ENCODE data around the gene OR51L1. TPM values are rescaled to one million over a fixed set of nuclear protein-coding genes. Genes with fewer than 3 reads are reported as not detected.
A peak's percentile ranks its signal among the peaks of the same experiment; 100 is the strongest.
"Not testable (repeated sequence)": the region's sequence is repeated elsewhere in the genome, so short reads cannot be mapped to it uniquely, and the experiment has no call there.

Gene OR51L1, protein sequence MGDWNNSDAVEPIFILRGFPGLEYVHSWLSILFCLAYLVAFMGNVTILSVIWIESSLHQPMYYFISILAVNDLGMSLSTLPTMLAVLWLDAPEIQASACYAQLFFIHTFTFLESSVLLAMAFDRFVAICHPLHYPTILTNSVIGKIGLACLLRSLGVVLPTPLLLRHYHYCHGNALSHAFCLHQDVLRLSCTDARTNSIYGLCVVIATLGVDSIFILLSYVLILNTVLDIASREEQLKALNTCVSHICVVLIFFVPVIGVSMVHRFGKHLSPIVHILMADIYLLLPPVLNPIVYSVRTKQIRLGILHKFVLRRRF
- total RNA-seq, result under 0.01 TPM

GRCh38 chr11:4994551-4994950 is at the start of gene OR51L1:
Gene OR51L1, plus strand, starts transcription at chr11:4994851. Its CDS starts 4,132 bp downstream, at chr11:4998983.
- DNase-seq (ENCODE audit: low read depth in 2 of 3, low spot score in 2 of 3), result no peak

DNA sequence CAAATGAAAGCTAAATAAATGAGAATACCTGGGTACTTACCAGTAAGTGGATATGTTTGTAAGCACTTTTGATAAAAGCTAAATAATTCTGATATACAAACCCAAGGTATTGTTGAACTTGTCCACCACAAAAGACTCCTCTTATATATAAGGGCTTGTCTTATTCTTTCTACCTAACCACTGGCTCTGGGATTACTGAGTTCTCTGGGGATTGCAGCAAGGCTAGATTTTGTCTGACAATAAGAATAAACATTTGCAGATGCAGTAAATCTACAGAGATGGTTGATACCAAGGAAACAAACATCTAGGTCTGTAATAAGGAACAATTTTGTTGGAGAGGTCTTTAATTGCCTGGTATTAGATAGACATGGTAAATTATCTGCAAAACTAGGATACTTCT is 47.1 kb upstream of the OR51L1 start, which contains the start of gene OR51A4:
TSS of gene OR51A4 (minus strand) at position 101 of the 400 bp plus-strand sequence. CDS start 505 bp downstream, outside the sequence.
- no peak for DNase-seq (ENCODE audit: low read depth in 2 of 3, low spot score in 2 of 3)

- not testable (repeated sequence) for DNase-seq (ENCODE audit: low read depth in 2 of 3, low spot score in 2 of 3)
Observed at GRCh38 chr11:4955613-4956012, 39.0 kb upstream of the OR51L1 start, which contains the start of gene OR51A2. Gene OR51A2, minus strand, starts transcription at chr11:4955713. Its CDS starts 0 bp downstream, at chr11:4955713.

- no peak for DNase-seq (ENCODE audit: low read depth in 2 of 3, low spot score in 2 of 3)
Observed at GRCh38 chr11:4957396-4957795, 37.3 kb upstream of the OR51L1 start.

GRCh38 chr11:4960877-4961276 is 33.8 kb upstream of the OR51L1 start:
- no peak for DNase-seq (ENCODE audit: low read depth in 2 of 3, low spot score in 2 of 3)

- no peak for DNase-seq (ENCODE audit: low read depth in 2 of 3, low spot score in 2 of 3)
Observed at GRCh38 chr11:4962816-4963215, 31.8 kb upstream of the OR51L1 start.

- no peak for DNase-seq (ENCODE audit: low read depth in 2 of 3, low spot score in 2 of 3)
Observed at GRCh38 chr11:4975436-4975835, 19.2 kb upstream of the OR51L1 start.

DNA sequence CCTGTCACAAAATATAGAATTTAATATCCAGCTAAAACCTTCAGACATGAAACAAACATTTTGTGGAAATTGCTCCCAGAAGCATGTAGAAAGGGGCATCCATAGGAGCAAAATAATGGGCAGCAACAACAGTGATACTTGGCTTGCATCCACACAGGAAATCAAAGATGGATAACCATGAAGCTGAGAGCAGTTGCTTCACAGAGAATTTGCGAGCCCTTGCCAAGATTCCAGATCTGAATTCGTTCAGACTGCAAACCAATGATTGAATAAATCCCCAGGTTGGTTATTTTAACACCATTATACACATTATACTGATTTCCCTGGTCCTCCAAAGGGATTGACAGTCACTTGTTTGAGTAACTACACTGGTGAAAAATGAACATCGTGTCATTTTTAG is 15.6 kb upstream of the OR51L1 start:
- DNase-seq (ENCODE audit: low read depth in 2 of 3, low spot score in 2 of 3), result no peak

DNA sequence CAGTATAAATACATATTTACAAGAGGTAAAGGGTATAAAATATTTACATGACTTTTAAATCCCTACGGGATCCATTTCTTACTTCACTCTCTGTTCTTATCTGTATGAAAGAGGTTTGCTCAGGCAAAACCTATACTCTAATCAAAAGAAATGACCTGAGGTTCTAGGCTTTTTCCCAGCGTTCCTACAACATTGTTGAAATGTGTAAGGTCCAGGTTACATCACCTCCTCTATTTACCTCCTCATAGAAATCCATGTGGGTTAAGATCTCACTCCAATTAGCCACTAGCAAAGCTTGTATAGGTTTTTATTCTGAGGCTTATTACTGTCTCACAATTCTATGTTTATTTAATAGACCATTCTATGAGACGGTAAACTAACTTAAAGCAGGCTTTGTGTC is 12.0 kb upstream of the OR51L1 start:
- no peak for DNase-seq (ENCODE audit: low read depth in 2 of 3, low spot score in 2 of 3)

DNA sequence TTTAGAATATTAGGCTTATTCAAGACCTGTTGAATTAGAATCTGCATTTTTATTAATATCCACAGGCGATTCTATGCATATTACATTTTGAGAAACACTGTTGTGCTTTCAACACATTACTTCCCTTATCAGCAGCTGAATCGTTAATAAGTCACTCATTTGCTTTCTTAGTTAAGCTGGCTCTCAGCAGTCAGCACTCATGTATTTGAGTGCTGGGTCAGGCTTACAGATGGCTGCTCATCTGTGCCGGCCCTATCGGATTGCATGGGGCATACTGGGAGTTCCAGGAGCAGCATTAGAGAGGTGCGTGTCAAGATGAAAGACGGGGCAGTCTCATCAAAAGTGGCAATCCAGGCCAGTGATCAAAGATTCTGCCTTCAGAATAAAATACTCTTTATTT is 10.8 kb upstream of the OR51L1 start:
- DNase-seq (ENCODE audit: low read depth in 2 of 3, low spot score in 2 of 3), result no peak

GRCh38 chr11:4991060-4991459 is 3.6 kb upstream of the OR51L1 start:
- DNase-seq (ENCODE audit: low read depth in 2 of 3, low spot score in 2 of 3), result no peak

DNA sequence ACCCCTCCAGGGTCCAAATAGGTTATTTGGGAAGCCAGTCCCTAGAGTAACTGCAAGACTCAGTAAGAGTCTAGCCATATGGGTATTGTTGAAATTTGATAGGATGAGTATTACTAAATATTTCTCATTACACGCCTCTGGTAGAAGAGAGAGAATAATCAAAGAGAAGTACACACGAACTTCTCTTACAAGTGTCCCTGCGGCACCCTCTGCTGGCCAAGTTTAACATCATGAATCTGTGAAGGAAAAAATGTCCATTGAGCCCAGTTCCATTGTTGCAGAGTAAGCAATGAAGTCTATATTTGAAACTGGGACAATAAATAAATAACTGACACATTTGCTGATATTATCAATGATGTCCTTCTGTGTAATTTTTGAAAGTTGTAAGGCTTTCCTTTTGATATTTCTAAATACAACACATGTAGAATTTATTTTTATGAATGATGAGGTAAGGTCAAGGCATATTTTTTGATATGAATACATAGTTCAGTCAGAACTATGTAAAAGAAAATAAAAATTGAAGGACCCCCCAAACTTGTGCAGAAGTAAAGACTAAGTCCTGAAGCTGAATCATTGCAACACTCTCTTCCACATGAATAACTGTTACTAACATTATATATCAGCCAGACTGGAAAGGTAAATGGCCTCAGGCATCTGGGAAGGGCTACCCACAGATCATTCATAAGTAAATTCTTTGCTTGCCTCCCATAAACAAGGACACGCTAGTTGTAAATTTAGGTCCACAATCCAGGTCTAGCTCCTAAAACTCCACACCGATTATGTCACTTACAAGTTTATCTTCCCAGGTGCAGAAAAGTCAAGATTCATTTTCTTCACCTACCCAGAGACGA is 10.0 kb downstream of the OR51L1 start:
- peak in 2 of 3 donors; percentile 33 to 67 for DNase-seq (ENCODE audit: low read depth in 2 of 3, low spot score in 2 of 3)

DNA sequence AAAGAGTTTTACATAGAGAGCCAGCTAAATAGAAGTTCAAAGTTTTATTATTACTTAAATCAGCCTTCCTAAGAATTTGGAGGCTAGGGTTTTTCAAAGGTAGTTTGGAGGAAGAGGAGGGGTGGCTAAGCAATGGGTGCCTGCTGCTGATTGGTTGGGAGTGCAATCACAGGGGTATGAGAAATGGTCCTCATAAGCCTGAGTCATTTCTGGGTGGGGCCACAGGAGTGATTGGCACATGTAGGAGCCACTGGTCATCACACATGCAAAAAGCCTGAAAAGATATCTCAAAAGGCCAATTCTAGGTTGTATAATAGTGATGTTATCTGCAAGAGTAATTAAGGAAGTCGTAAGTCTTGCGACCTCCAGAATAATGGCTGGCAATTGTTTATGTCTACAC is 12.9 kb downstream of the OR51L1 start:
- DNase-seq (ENCODE audit: low read depth in 2 of 3, low spot score in 2 of 3), result no peak

DNA sequence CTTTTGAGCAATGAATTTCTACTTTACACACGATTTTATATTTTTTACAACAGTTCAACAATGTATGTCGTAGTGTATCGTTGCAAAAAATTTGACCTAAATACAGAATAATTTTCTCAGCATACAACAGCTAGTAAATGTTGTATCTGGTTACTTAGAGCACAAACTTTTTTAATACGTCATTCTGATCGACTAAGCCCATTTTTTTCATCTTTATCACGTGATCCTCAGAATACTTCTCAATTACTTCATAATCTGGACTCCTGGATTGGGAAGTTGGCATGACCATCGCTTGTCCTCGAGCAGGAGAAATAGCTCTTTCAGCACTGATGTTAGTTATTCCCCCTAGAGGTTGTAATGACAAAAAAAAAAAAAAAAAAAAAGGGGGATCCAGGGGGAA is 16.6 kb downstream of the OR51L1 start:
- no peak for DNase-seq (ENCODE audit: low read depth in 2 of 3, low spot score in 2 of 3)

GRCh38 chr11:5013012-5013411 is 18.4 kb downstream of the OR51L1 start:
- DNase-seq (ENCODE audit: low read depth in 2 of 3, low spot score in 2 of 3), result no peak

DNA sequence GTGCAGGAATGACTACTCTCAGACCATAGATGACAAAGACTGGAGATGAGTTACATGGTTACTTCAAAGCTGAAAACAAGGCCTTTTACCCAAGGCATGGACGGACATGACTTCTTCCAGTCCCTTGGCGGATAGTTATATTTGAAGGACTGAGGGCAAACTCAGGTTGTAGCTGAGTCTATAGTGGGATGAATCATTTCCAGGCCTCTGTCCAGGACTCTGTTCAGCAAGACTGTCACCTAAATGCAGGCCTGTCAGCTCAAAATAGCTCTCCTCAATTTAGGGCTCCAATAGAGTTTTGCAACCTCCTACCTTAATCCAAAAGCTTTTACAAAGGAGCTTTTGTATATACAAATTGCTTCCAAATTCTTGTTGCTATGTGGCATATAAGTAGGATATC is 27.3 kb downstream of the OR51L1 start:
- no peak for DNase-seq (ENCODE audit: low read depth in 2 of 3, low spot score in 2 of 3)

- DNase-seq (ENCODE audit: low read depth in 2 of 3, low spot score in 2 of 3), result no peak
Observed at GRCh38 chr11:5036669-5037068, 42.0 kb downstream of the OR51L1 start.

DNA sequence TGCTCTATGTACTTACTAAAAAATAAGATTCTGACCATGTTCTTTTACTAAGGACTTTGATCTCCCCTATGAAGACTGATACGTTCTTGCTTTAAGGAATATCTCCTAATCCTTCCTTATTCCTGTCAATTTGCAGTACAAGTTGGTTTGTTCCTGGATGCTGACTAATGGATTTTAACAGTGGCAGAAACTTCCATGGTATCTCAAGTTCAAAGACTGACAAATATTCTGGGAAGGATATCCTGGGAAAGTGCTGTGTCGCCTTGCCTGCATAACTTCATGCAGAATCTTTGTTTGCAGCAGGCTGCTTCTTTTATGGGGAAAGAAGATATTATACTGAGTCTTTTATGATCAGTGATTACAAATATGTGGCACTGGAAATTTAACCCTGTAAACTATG is 43.3 kb downstream of the OR51L1 start:
- DNase-seq (ENCODE audit: low read depth in 2 of 3, low spot score in 2 of 3), result no peak

GRCh38 chr11:5038341-5038740 is 43.7 kb downstream of the OR51L1 start:
- no peak for DNase-seq (ENCODE audit: low read depth in 2 of 3, low spot score in 2 of 3)

GRCh38 chr11:5040876-5041275 is 46.2 kb downstream of the OR51L1 start:
- no peak for DNase-seq (ENCODE audit: low read depth in 2 of 3, low spot score in 2 of 3)

- DNase-seq (ENCODE audit: low read depth in 2 of 3, low spot score in 2 of 3), result no peak
Observed at GRCh38 chr11:5042091-5042490, 47.4 kb downstream of the OR51L1 start.

DNA sequence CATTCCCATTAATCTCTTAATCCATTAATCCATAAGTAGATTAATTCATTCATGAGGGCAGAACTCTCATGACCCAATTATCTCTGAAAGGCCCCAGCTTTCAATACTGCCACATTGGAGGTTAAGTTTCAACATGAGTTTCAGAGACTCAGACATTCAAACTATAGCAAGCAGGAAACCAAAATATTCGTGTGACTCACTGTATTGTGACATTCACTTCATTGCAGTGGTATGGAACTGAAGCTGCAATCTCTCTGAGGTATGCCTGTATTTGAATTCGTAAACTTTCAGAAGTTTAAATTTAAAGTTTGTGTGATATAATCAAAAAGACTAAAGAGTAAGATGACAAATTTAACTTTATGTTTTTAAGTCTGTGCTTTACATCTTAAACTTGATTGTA is 48.7 kb downstream of the OR51L1 start:
- DNase-seq (ENCODE audit: low read depth in 2 of 3, low spot score in 2 of 3), result no peak

Measured in hematopoietic multipotent progenitor cell (in vitro differentiated cells).